A549 (cell line): ENCODE results near the gene IFITM10. TPM values are rescaled to one million over a fixed set of nuclear protein-coding genes. Genes with fewer than 3 reads are reported as not detected.

ENCODE experiments used
- ATAC-seq, 2 experiments: fragments of 200-7000 bp in 1 of 2; fragments of >200 bp in 1 of 2; cut with Nextera tagmentation in 1 of 2; cut with Tn5 transposase in 1 of 2; 3 replicates each; pipeline versions ENCODE4 v1.8.0 to v1.9.1; 2018 to 2020; ENCODE audit warnings: mild to moderate bottlenecking in 1 of 2, moderate library complexity in 1 of 2
- CTCF ChIA-PET: fragments of 300-600 bp; sonication (Branson Sonifier 250); formaldehyde crosslinking; extraction: SDS; loops from one replicate; lab custom pipeline; 2021; ENCODE audit warnings: antibody characterized with exemption, inconsistent platforms; lab: Yijun Ruan, JAX
- POLR2A ChIA-PET: fragments of 350-600 bp; formaldehyde crosslinking; extraction: SDS; loops from one replicate; lab custom pipeline; 2021; ENCODE audit warnings: antibody characterized with exemption, inconsistent platforms; lab: Yijun Ruan, JAX
- DNase-seq, 2 experiments: peaks; one replicate each; pipeline versions ENCODE4 v3.0.0 to v3.0.0-alpha.2; 2011 to 2016; ENCODE audit warnings: low read depth in 1 of 2, low spot score in 1 of 2
- FAIRE-seq: peaks from 2 replicates; lab custom pipeline; 2011; peaks lifted over from hg19 to GRCh38; lab: Jason Lieb, UNC
- H3K27ac ChIP-seq, 2 experiments: fragments of >200 bp; sonication (Bioruptor Twin); formaldehyde crosslinking; 3 replicates each; pipeline ENCODE4 v1.5.1; 2016 to 2017
- H3K4me1 ChIP-seq: fragments of >200 bp; sonication (Bioruptor Twin); formaldehyde crosslinking; 3 replicates; pipeline ENCODE4 v1.6.1; 2016
- H3K4me2 ChIP-seq: fragments of >200 bp; sonication (Bioruptor Twin); formaldehyde crosslinking; 3 replicates; pipeline ENCODE4 v1.6.1; 2016
- H3K4me3 ChIP-seq: fragments of >200 bp; sonication (Bioruptor Twin); formaldehyde crosslinking; 3 replicates; pipeline ENCODE4 v1.5.1; 2016
- H3K9me3 ChIP-seq: fragments of >200 bp; sonication (Bioruptor Twin); formaldehyde crosslinking; 3 replicates; pipeline ENCODE4 v1.6.1; 2016
- ATOH8 ChIP-seq: fragments of 250-450 bp; sonication (Bioruptor Pico); IDR thresholded peaks from 2 replicates; pipeline ENCODE4 v1.5.0; 2020; ENCODE audit warnings: low read depth, mild to moderate bottlenecking, moderate library complexity
- BHLHE40 ChIP-seq: IDR thresholded peaks from 2 replicates; pipeline ENCODE4 v1.6.1; 2012; ENCODE audit warnings: low read depth, low read length, inconsistent platforms
- CBX2 ChIP-seq: fragments of 200-600 bp; sonication (generic); IDR thresholded peaks from 2 replicates; pipeline ENCODE4 v1.6.1; 2016; ENCODE audit warnings: low read depth, mild to moderate bottlenecking, borderline replicate concordance
- CBX8 ChIP-seq: fragments of 200-600 bp; sonication (generic); IDR thresholded peaks from 2 replicates; pipeline ENCODE4 v1.6.1; 2016
- CHD4 ChIP-seq: fragments of 200-600 bp; sonication (generic); IDR thresholded peaks from 2 replicates; pipeline ENCODE4 v1.6.1; 2016; ENCODE audit warnings: antibody characterized with exemption, mild to moderate bottlenecking, borderline replicate concordance
- CTCF ChIP-seq: fragments of >200 bp; sonication (Bioruptor Twin); formaldehyde crosslinking; IDR thresholded peaks from 3 replicates; pipeline ENCODE4 v1.5.1; 2016
- E2F6 ChIP-seq: IDR thresholded peaks from 2 replicates; pipeline ENCODE4 v1.6.1; 2012; ENCODE audit warnings: low read depth, borderline replicate concordance
- EHF ChIP-seq: fragments of 250-450 bp; sonication (Bioruptor Pico); IDR thresholded peaks from 2 replicates; pipeline ENCODE4 v1.5.0; 2020; ENCODE audit warnings: mild to moderate bottlenecking
- ELK1 ChIP-seq: fragments of 150-350 bp; IDR thresholded peaks from 2 replicates; pipeline ENCODE4 v1.6.1; 2014; ENCODE audit warnings: low read depth, mild to moderate bottlenecking, low read length
- EP300 ChIP-seq, 2 experiments: fragments of >200 bp; sonication (Bioruptor Twin); formaldehyde crosslinking; IDR thresholded peaks; 2 replicates in 1 of 2; 3 replicates in 1 of 2; pipeline ENCODE4 v1.6.1; 2016 to 2017
- FOSL2 ChIP-seq, 2 experiments: fragments of 450-650 bp in 1 of 2; fragments of >200 bp in 1 of 2; sonication (Bioruptor Twin) in 1 of 2; formaldehyde crosslinking; IDR thresholded peaks; 2 replicates each; pipeline versions ENCODE4 v1.5.0 to v1.6.1; 2016 to 2020; ENCODE audit warnings: mild to moderate bottlenecking in 1 of 2, moderate library complexity in 1 of 2
- FOXS1 ChIP-seq: fragments of 250-450 bp; sonication (Bioruptor Pico); IDR thresholded peaks from 2 replicates; pipeline ENCODE4 v1.5.0; 2020; ENCODE audit warnings: mild to moderate bottlenecking, moderate library complexity
- GATA3 ChIP-seq: IDR thresholded peaks from 2 replicates; pipeline ENCODE4 v1.6.1; 2012; ENCODE audit warnings: borderline replicate concordance
- HDAC2 ChIP-seq: fragments of 200-600 bp; sonication (generic); IDR thresholded peaks from 2 replicates; pipeline ENCODE4 v1.6.1; 2016
- HES2 ChIP-seq: fragments of >200 bp; sonication (Bioruptor Twin); formaldehyde crosslinking; IDR thresholded peaks from 2 replicates; pipeline ENCODE4 v1.6.1; 2016
- HEYL ChIP-seq: fragments of 250-450 bp; sonication (Bioruptor Pico); IDR thresholded peaks from 2 replicates; pipeline ENCODE4 v1.8.0; 2021; ENCODE audit warnings: mild to moderate bottlenecking, moderate library complexity
- HMGXB4 ChIP-seq: fragments of 250-450 bp; sonication (Bioruptor Pico); IDR thresholded peaks from 2 replicates; pipeline ENCODE4 v1.5.0; 2021; ENCODE audit warnings: mild to moderate bottlenecking, moderate library complexity, borderline replicate concordance
- HOXA7 ChIP-seq: fragments of 250-450 bp; sonication (Bioruptor Pico); IDR thresholded peaks from 2 replicates; pipeline ENCODE4 v1.5.0; 2020; ENCODE audit warnings: mild to moderate bottlenecking, moderate library complexity
- KDM1A ChIP-seq: fragments of 200-600 bp; sonication (generic); IDR thresholded peaks from 2 replicates; pipeline ENCODE4 v1.6.1; 2016; ENCODE audit warnings: low read depth, mild to moderate bottlenecking
- MAFK ChIP-seq: fragments of 450-650 bp; IDR thresholded peaks from 2 replicates; pipeline ENCODE4 v1.6.1; 2014; ENCODE audit not compliant: partially characterized antibody
- MAZ ChIP-seq: fragments of 150-350 bp; IDR thresholded peaks from 2 replicates; pipeline ENCODE4 v1.6.1; 2014; ENCODE audit warnings: antibody characterized with exemption, low read depth, low read length, borderline replicate concordance
- NPAS2 ChIP-seq: fragments of 250-450 bp; sonication (Bioruptor Pico); IDR thresholded peaks from 2 replicates; pipeline ENCODE4 v1.8.0; 2022; ENCODE audit warnings: mild to moderate bottlenecking, moderate library complexity, borderline replicate concordance
- NR3C1 ChIP-seq: fragments of >200 bp; sonication (Bioruptor Twin); formaldehyde crosslinking; IDR thresholded peaks from 3 replicates; pipeline ENCODE4 v1.6.1; 2017
- PHF8 ChIP-seq: fragments of 200-600 bp; sonication (generic); IDR thresholded peaks from 2 replicates; pipeline ENCODE4 v1.6.1; 2016; ENCODE audit warnings: low read depth, mild to moderate bottlenecking, antibody characterized with exemption, moderate library complexity, borderline replicate concordance
- POLR2A ChIP-seq: IDR thresholded peaks from 2 replicates; pipeline ENCODE4 v1.6.1; 2012; ENCODE audit warnings: mild to moderate bottlenecking, low read length
- RCOR1 ChIP-seq: fragments of 150-350 bp; IDR thresholded peaks from 2 replicates; pipeline ENCODE4 v1.6.1; 2014; ENCODE audit warnings: antibody characterized with exemption, low read length, low read depth
- SMC3 ChIP-seq: fragments of >200 bp; sonication (Bioruptor Twin); formaldehyde crosslinking; IDR thresholded peaks from 3 replicates; pipeline ENCODE4 v1.6.1; 2018; ENCODE audit warnings: inconsistent platforms
- TP53 ChIP-seq: fragments of 250-450 bp; sonication (Bioruptor Pico); IDR thresholded peaks from 2 replicates; pipeline ENCODE4 v1.5.0; 2021; ENCODE audit warnings: mild to moderate bottlenecking, moderate library complexity
- ZC3H11A ChIP-seq: fragments of 450-650 bp; IDR thresholded peaks from 2 replicates; pipeline ENCODE4 v1.6.1; 2014; ENCODE audit warnings: antibody characterized with exemption, mild to moderate bottlenecking
- ZFP36 ChIP-seq: fragments of 450-650 bp; IDR thresholded peaks from 2 replicates; pipeline ENCODE4 v1.6.1; 2014; ENCODE audit warnings: borderline replicate concordance; ENCODE audit not compliant: partially characterized antibody
- ZSCAN20 ChIP-seq: fragments of 250-450 bp; sonication (Bioruptor Pico); IDR thresholded peaks from 2 replicates; pipeline ENCODE4 v1.8.0; 2022; ENCODE audit warnings: mild to moderate bottlenecking, moderate library complexity
- WGBS: methylation state at CpG from one replicate; pipeline ENCODE4 v1.1.6; 2017; ENCODE audit errors: missing lambda C conversion rate; 5-methylcytosine and 5-hydroxymethylcytosine counted together
- polyA plus RNA-seq, 4 experiments: library from polyadenylated mRNA; depleted of rRNA in 3 of 4; stranded (reverse); fragments of >200 nt; fragmentation: RNase III in 1 of 4; extraction: RNeasy Plus Mini Kit Qiagen cat#74134 plus additional on column Dnase treatment in 1 of 4; gene quantifications; 2 replicates in 3 of 4; 3 replicates in 1 of 4; pipeline ENCODE4 v1.2.3, GENCODE V29; 2011 to 2017

The IFITM10 gene
- polyA plus RNA-seq, 2 of the 4 experiments (the other 2 are of a cell fraction), result 0.28 to 0.67 TPM

- H3K4me2 ChIP-seq, result no peak overlapping the region
- H3K9me3 ChIP-seq, result no peaks in the 10 kb centered on the region
- ATAC-seq (no peak), DNase-seq (no peak), FAIRE-seq (no peak)
- peaks cover 32% of the 10 kb centered on the region for H3K4me1 ChIP-seq
- no peak for TF ChIP-seq NPAS2 (CRISPR knock-in tag)
- no peak for TF ChIP-seq CTCF
- TF ChIP-seq CBX8, result no peak
- no peak for TF ChIP-seq ZSCAN20 (CRISPR knock-in tag)
- TF ChIP-seq MAFK, result no peak
- no peak for TF ChIP-seq EP300 (IDR thresholded peaks at IDR 0.05)
- no peak for TF ChIP-seq ATOH8 (CRISPR knock-in tag)
- TF ChIP-seq RCOR1, result no peak
- TF ChIP-seq CBX2, result no peak
- TF ChIP-seq HEYL (CRISPR knock-in tag), result no peak
- TF ChIP-seq E2F6, result no peak
- no peak for TF ChIP-seq FOSL2 (IDR thresholded peaks at IDR 0.05)
- no peak for TF ChIP-seq FOSL2 (CRISPR knock-in tag; IDR thresholded peaks at IDR 0.05)
- no peak for TF ChIP-seq FOXS1
- TF ChIP-seq PHF8, result no peak
- TF ChIP-seq SMC3, result no peak
- TF ChIP-seq EHF, result no peak
- TF ChIP-seq ZFP36, result no peak
- CTCF ChIA-PET, result interaction anchor here (1.2 to 1.6 kb wide), 5 partner anchors 56 to 80 kb away, joined by 4 to 10 read pairs (median 5); no protein-coding TSS in a partner anchor
- 96% methylated on average over 12 of the region's 24 CpGs for WGBS
- H3K4me3 ChIP-seq, result no peak overlapping the region
- POLR2A ChIA-PET, result interaction anchor here (3.2 kb wide), 1 partner anchor 20 kb away, joined by 11 read pairs; no protein-coding TSS in a partner anchor
- no peak overlapping the region for H3K27ac ChIP-seq
Measured at GRCh38 chr11:1751999-1752906, 1.9 kb upstream of the IFITM10 start.

- CTCF ChIA-PET, result interaction anchor here (1.2 to 1.6 kb wide), 3 partner anchors 57 to 81 kb away, joined by 4 to 10 read pairs (median 5); no protein-coding TSS in a partner anchor
- no peak overlapping the region for H3K4me3 ChIP-seq
- FAIRE-seq (no peak), ATAC-seq (no peak), DNase-seq (no peak)
- H3K4me1 ChIP-seq, result peaks cover 31% of the 10 kb centered on the region
- no peaks in the 10 kb centered on the region for H3K9me3 ChIP-seq
- whole genome bisulfite sequencing, result 97% methylated on average over 3 of the region's 5 CpGs
- no peak overlapping the region for H3K4me2 ChIP-seq
- H3K27ac ChIP-seq, result no peak overlapping the region; a peak in 1 of 6 replicates
- POLR2A ChIA-PET, result interaction anchor here (3.2 kb wide), 1 partner anchor 21 kb away, joined by 11 read pairs; no protein-coding TSS in a partner anchor
- no peak for TF ChIP-seq CHD4
- TF ChIP-seq KDM1A, result no peak
- TF ChIP-seq GATA3, result no peak
- TF ChIP-seq ELK1, result no peak
- no peak for TF ChIP-seq PHF8
- TF ChIP-seq ZC3H11A, result no peak
- TF ChIP-seq MAZ, result no peak
- no peak for TF ChIP-seq ZFP36
- no peak for TF ChIP-seq POLR2A
- TF ChIP-seq NPAS2 (CRISPR knock-in tag), result no peak
- no peak for TF ChIP-seq NR3C1
- TF ChIP-seq HOXA7 (CRISPR knock-in tag), result no peak
- TF ChIP-seq TP53 (CRISPR knock-in tag), result no peak
- no peak for TF ChIP-seq FOXS1
- TF ChIP-seq BHLHE40, result no peak
- TF ChIP-seq HDAC2, result no peak
- no peak for TF ChIP-seq HES2
- TF ChIP-seq HMGXB4, result no peak
Measured at GRCh38 chr11:1751531-1751921, 1.1 kb upstream of the IFITM10 start.
